Hepatocyte (in vitro differentiated cells): ENCODE measurements around the gene EBNA1BP2. TPM values are rescaled to one million over a fixed set of nuclear protein-coding genes. Genes with fewer than 3 reads are reported as not detected.

Source experiments
- DNase-seq: peaks from one replicate; pipeline ENCODE4 v3.0.0-alpha.2; 2016; ENCODE audit warnings: low spot score
- H2AFZ ChIP-seq: fragments of 200-600 bp; sonication (generic); 2 replicates; pipeline ENCODE4 v1.6.0; 2016; ENCODE audit warnings: antibody characterized with exemption, mild to moderate bottlenecking
- H3K27ac ChIP-seq: fragments of 200-600 bp; sonication (generic); 2 replicates; pipeline ENCODE4 v1.5.1; 2016; ENCODE audit warnings: mild to moderate bottlenecking
- H3K27me3 ChIP-seq: fragments of 200-600 bp; sonication (generic); 2 replicates; pipeline ENCODE4 v1.6.1; 2016
- H3K36me3 ChIP-seq: fragments of 200-600 bp; sonication (generic); replicated peaks from 2 replicates; pipeline ENCODE4 v1.5.1; 2016; ENCODE audit warnings: low read depth; ENCODE audit not compliant: insufficient read depth
- H3K4me1 ChIP-seq: fragments of 200-600 bp; sonication (generic); 2 replicates; pipeline ENCODE4 v1.5.1; 2016; ENCODE audit warnings: mild to moderate bottlenecking, moderate library complexity; ENCODE audit not compliant: insufficient read depth
- H3K4me2 ChIP-seq: fragments of 200-600 bp; sonication (generic); 2 replicates; pipeline ENCODE4 v1.6.0; 2016
- H3K4me3 ChIP-seq: fragments of 200-600 bp; sonication (generic); 2 replicates; pipeline ENCODE4 v1.5.1; 2016; ENCODE audit warnings: mild to moderate bottlenecking
- H3K79me2 ChIP-seq: fragments of 200-600 bp; sonication (generic); 2 replicates; pipeline ENCODE4 v1.6.0; 2017; ENCODE audit warnings: mild to moderate bottlenecking
- H3K9me2 ChIP-seq: fragments of 200-600 bp; sonication (generic); replicated peaks from 2 replicates; pipeline ENCODE4 v1.6.0; 2017; ENCODE audit warnings: mild to moderate bottlenecking; ENCODE audit not compliant: insufficient read depth
- H3K9me3 ChIP-seq: fragments of 200-600 bp; sonication (generic); 2 replicates; pipeline ENCODE4 v1.5.1; 2016; ENCODE audit warnings: low read depth, mild to moderate bottlenecking
- H4K20me1 ChIP-seq: fragments of 200-600 bp; sonication (generic); 2 replicates; pipeline ENCODE4 v1.6.0; 2016; ENCODE audit warnings: mild to moderate bottlenecking; ENCODE audit not compliant: insufficient read depth, poor library complexity, severe bottlenecking
- CTCF ChIP-seq: fragments of 200-600 bp; sonication (generic); IDR thresholded peaks from 2 replicates; pipeline ENCODE4 v1.5.1; 2016; ENCODE audit warnings: antibody characterized with exemption, mild to moderate bottlenecking; ENCODE audit not compliant: poor library complexity
- EZH2 ChIP-seq: fragments of 200-600 bp; sonication (generic); IDR thresholded peaks from 2 replicates; pipeline ENCODE4 v1.6.1; 2016; ENCODE audit warnings: antibody characterized with exemption, mild to moderate bottlenecking, borderline replicate concordance
- EZH2phosphoT487 ChIP-seq: fragments of 200-600 bp; sonication (generic); IDR thresholded peaks from one replicate; pipeline ENCODE4 v1.6.1; 2018; ENCODE audit warnings: antibody characterized with exemption, mild to moderate bottlenecking, low read depth, moderate library complexity; ENCODE audit not compliant: unreplicated experiment, severe bottlenecking
- WGBS: methylation state at CpG from one replicate; pipeline ENCODE4 v1.1.6; 2016; ENCODE audit warnings: low lambda C conversion rate; ENCODE audit errors: missing lambda C conversion rate; 5-methylcytosine and 5-hydroxymethylcytosine counted together
- polyA plus RNA-seq: library from polyadenylated mRNA; unstranded; fragments of >200 nt; fragmentation: Nextera tagmentation; extraction: Ambion mirVana; gene quantifications from 2 replicates; pipeline ENCODE4 v1.2.1, GENCODE V29; 2016
- total RNA-seq: library from RNA; depleted of rRNA; stranded (reverse); fragments of >200 nt; gene quantifications from 2 replicates; pipeline ENCODE4 v1.2.3, GENCODE V29; 2014

The EBNA1BP2 gene
- total and polyA plus RNA-seq, 2 experiments from 2014 or later = 65.1 to 73.7 TPM

- no peaks in the 10 kb centered on the region for H3K9me2 ChIP-seq
- no peak overlapping the region for H3K4me3 ChIP-seq
- TF ChIP-seq EZH2 = no peak
- no peak for TF ChIP-seq CTCF
- TF ChIP-seq EZH2phosphoT487 = no peak
- no peaks in the 10 kb centered on the region for H3K27me3 ChIP-seq
- H3K4me1 ChIP-seq = no peaks in the 10 kb centered on the region
- DNase-seq = no peak
- H3K9me3 ChIP-seq = no peaks in the 10 kb centered on the region
- no peak overlapping the region for H2AFZ ChIP-seq
- no peak overlapping the region for H3K4me2 ChIP-seq
- no peaks in the 10 kb centered on the region for H3K36me3 ChIP-seq
- H4K20me1 ChIP-seq = no peaks in the 10 kb centered on the region
- H3K27ac ChIP-seq = peak overlapping the region; percentile 17
- 48% methylated on average over 1 of the region's 1 CpG for WGBS
- H3K79me2 ChIP-seq = no peaks in the 10 kb centered on the region
Observed at GRCh38 chr1:43134068-43134467, 38.0 kb downstream of the EBNA1BP2 start.

GRCh38 chr1:43129426-43129825 is 42.7 kb downstream of the EBNA1BP2 start:
- DNase-seq = no peak
- no peaks in the 10 kb centered on the region for H3K79me2 ChIP-seq
- TF ChIP-seq EZH2 = no peak
- no peak for TF ChIP-seq EZH2phosphoT487
- TF ChIP-seq CTCF = no peak
- H4K20me1 ChIP-seq = no peaks in the 10 kb centered on the region
- no peaks in the 10 kb centered on the region for H3K9me3 ChIP-seq
- no peak overlapping the region for H3K4me3 ChIP-seq
- 78% methylated on average over 5 of the region's 5 CpGs for WGBS
- H3K27me3 ChIP-seq = no peaks in the 10 kb centered on the region
- H3K36me3 ChIP-seq = no peaks in the 10 kb centered on the region
- no peaks in the 10 kb centered on the region for H3K4me1 ChIP-seq
- no peak overlapping the region for H3K4me2 ChIP-seq
- no peak overlapping the region for H2AFZ ChIP-seq
- H3K27ac ChIP-seq = no peak overlapping the region
- H3K9me2 ChIP-seq = no peaks in the 10 kb centered on the region

GRCh38 chr1:43128816-43129215 is 43.3 kb downstream of the EBNA1BP2 start:
- Histone ChIP-seq H3K79me2 (no peaks in the 10 kb centered on the region), H3K27me3 (no peaks in the 10 kb centered on the region), H4K20me1 (no peaks in the 10 kb centered on the region), H3K27ac (no peak overlapping the region), H3K36me3 (no peaks in the 10 kb centered on the region), H3K4me2 (no peak overlapping the region), H3K9me2 (no peaks in the 10 kb centered on the region), H3K4me3 (no peak overlapping the region), H3K9me3 (no peaks in the 10 kb centered on the region), H3K4me1 (no peaks in the 10 kb centered on the region), H2AFZ (no peak overlapping the region)
- TF ChIP-seq EZH2 = no peak
- TF ChIP-seq EZH2phosphoT487 = no peak
- TF ChIP-seq CTCF = no peak
- 96% methylated on average over 3 of the region's 3 CpGs for WGBS
- no peak for DNase-seq

- no peak overlapping the region for H3K4me2 ChIP-seq
- no peak for TF ChIP-seq EZH2phosphoT487
- no peak for TF ChIP-seq EZH2
- no peak for TF ChIP-seq CTCF
- H3K27ac ChIP-seq = no peak overlapping the region
- H4K20me1 ChIP-seq = no peaks in the 10 kb centered on the region
- no peaks in the 10 kb centered on the region for H3K9me2 ChIP-seq
- H3K4me1 ChIP-seq = no peaks in the 10 kb centered on the region
- H3K9me3 ChIP-seq = no peaks in the 10 kb centered on the region
- H2AFZ ChIP-seq = no peak overlapping the region
- H3K36me3 ChIP-seq = no peaks in the 10 kb centered on the region
- 77% methylated on average over 1 of the region's 1 CpG for whole genome bisulfite sequencing
- no peak overlapping the region for H3K4me3 ChIP-seq
- peaks cover 6% of the 10 kb centered on the region for H3K79me2 ChIP-seq
- H3K27me3 ChIP-seq = no peaks in the 10 kb centered on the region
- no peak for DNase-seq
Observed at GRCh38 chr1:43123031-43123430, 49.1 kb downstream of the EBNA1BP2 start.
